Liver (tissue), 9 donors: Measurements from ENCODE around the gene CISTR. TPM values are rescaled to one million over a fixed set of nuclear protein-coding genes. Genes with fewer than 3 reads are reported as not detected.

Source experiments
- DNase-seq: peaks from one replicate; pipeline ENCODE4 v3.0.0-alpha.2; 2017; ENCODE audit warnings: low spot score
- H3K27ac ChIP-seq, 2 donors: one replicate each; pipeline ENCODE4 v1.7.0; 2013; ENCODE audit warnings: inconsistent platforms in 2 of 2, low read length in 2 of 2, control low read depth in 1 of 2, low read depth in 1 of 2, mild to moderate bottlenecking in 1 of 2
- H3K27me3 ChIP-seq, 4 donors: one replicate each; pipeline versions ENCODE4 v1.6.1 to v1.7.0; 2013; ENCODE audit warnings: low read length in 3 of 4, inconsistent platforms in 1 of 4, mild to moderate bottlenecking in 1 of 4, moderate library complexity in 1 of 4; ENCODE audit not compliant: control insufficient read depth in 4 of 4, insufficient read depth in 4 of 4
- H3K36me3 ChIP-seq, 4 donors: one replicate each; pipeline versions ENCODE4 v1.6.1 to v1.7.0; 2013; ENCODE audit warnings: low read length in 3 of 4, mild to moderate bottlenecking in 3 of 4, low read depth in 1 of 4, moderate library complexity in 1 of 4; ENCODE audit not compliant: control insufficient read depth in 4 of 4, insufficient read depth in 3 of 4
- H3K4me1 ChIP-seq, 4 donors: one replicate each; pipeline versions ENCODE4 v1.6.1 to v1.7.0; 2013; ENCODE audit warnings: low read length in 3 of 4, mild to moderate bottlenecking in 3 of 4, moderate library complexity in 1 of 4; ENCODE audit not compliant: control insufficient read depth in 4 of 4, insufficient read depth in 4 of 4
- H3K4me3 ChIP-seq, 3 donors: one replicate each; pipeline versions ENCODE4 v1.6.1 to v1.7.0; 2013; ENCODE audit warnings: low read length in 3 of 3, control low read depth in 1 of 3, low read depth in 1 of 3, mild to moderate bottlenecking in 1 of 3
- H3K9ac ChIP-seq, 2 donors: one replicate each; pipeline ENCODE4 v1.7.0; 2013; ENCODE audit warnings: low read length in 2 of 2, mild to moderate bottlenecking in 2 of 2, moderate library complexity in 2 of 2, control low read depth in 1 of 2, low read depth in 1 of 2
- H3K9me3 ChIP-seq, 4 donors: one replicate each; pipeline versions ENCODE4 v1.6.1 to v1.7.0; 2013; ENCODE audit warnings: low read length in 3 of 4; ENCODE audit not compliant: control insufficient read depth in 4 of 4
- ATF3 ChIP-seq: IDR thresholded peaks from 2 replicates; pipeline ENCODE4 v1.6.1; 2016; ENCODE audit warnings: antibody characterized with exemption
- CTCF ChIP-seq: fragments of 150-350 bp; IDR thresholded peaks from 2 replicates; pipeline ENCODE4 v1.5.1; 2017; ENCODE audit warnings: improper control_type of control experiment, low read depth, low read length; ENCODE audit not compliant: missing input control
- EGR1 ChIP-seq, 2 donors: IDR thresholded peaks; 2 replicates each; pipeline ENCODE4 v1.6.1; 2016 to 2018; ENCODE audit warnings: antibody characterized with exemption in 2 of 2, low read depth in 2 of 2
- FOXA1 ChIP-seq: IDR thresholded peaks from 2 replicates; pipeline ENCODE4 v1.6.1; 2016; ENCODE audit warnings: antibody characterized with exemption
- FOXA2 ChIP-seq: IDR thresholded peaks from 2 replicates; pipeline ENCODE4 v1.6.1; 2016; ENCODE audit warnings: antibody characterized with exemption
- GABPA ChIP-seq, 2 donors: IDR thresholded peaks in 1 of 2; conservative IDR thresholded peaks in 1 of 2; 2 replicates each; pipeline ENCODE4 v1.6.1; 2016; ENCODE audit warnings: antibody characterized with exemption in 2 of 2, mild to moderate bottlenecking in 1 of 2, moderate library complexity in 1 of 2
- HNF4A ChIP-seq, 2 donors: conservative IDR thresholded peaks; 2 replicates each; pipeline ENCODE4 v1.6.1; 2016; ENCODE audit warnings: antibody characterized with exemption in 2 of 2, mild to moderate bottlenecking in 2 of 2
- JUND ChIP-seq, 2 donors: IDR thresholded peaks; 2 replicates each; pipeline ENCODE4 v1.6.1; 2016; ENCODE audit warnings: antibody characterized with exemption in 2 of 2
- NR2F2 ChIP-seq: IDR thresholded peaks from 2 replicates; pipeline ENCODE4 v1.6.1; 2016; ENCODE audit warnings: antibody characterized with exemption
- RAD21 ChIP-seq, 2 donors: IDR thresholded peaks; 2 replicates each; pipeline ENCODE4 v1.6.1; 2016; ENCODE audit warnings: antibody characterized with exemption in 2 of 2, mild to moderate bottlenecking in 2 of 2
- REST ChIP-seq: IDR thresholded peaks from 2 replicates; pipeline ENCODE4 v1.6.1; 2016; ENCODE audit warnings: antibody characterized with exemption, mild to moderate bottlenecking
- RXRA ChIP-seq, 2 donors: IDR thresholded peaks; 2 replicates each; pipeline ENCODE4 v1.6.1; 2017 to 2018; ENCODE audit warnings: antibody characterized with exemption in 2 of 2, mild to moderate bottlenecking in 1 of 2
- SP1 ChIP-seq: IDR thresholded peaks from 2 replicates; pipeline ENCODE4 v1.6.1; 2018; ENCODE audit warnings: antibody characterized with exemption, mild to moderate bottlenecking
- TAF1 ChIP-seq: conservative IDR thresholded peaks from 2 replicates; pipeline ENCODE4 v1.6.1; 2016; ENCODE audit warnings: antibody characterized with exemption, mild to moderate bottlenecking
- YY1 ChIP-seq: IDR thresholded peaks from 2 replicates; pipeline ENCODE4 v1.6.1; 2016; ENCODE audit warnings: antibody characterized with exemption, mild to moderate bottlenecking
- ZBTB33 ChIP-seq: IDR thresholded peaks from 2 replicates; pipeline ENCODE4 v1.6.1; 2016; ENCODE audit warnings: antibody characterized with exemption
- WGBS: extraction: QIAGEN DNeasy Blood & Tissue Kit; methylation state at CpG from one replicate; pipeline ENCODE4 v1.1.7; 2013; 5-methylcytosine and 5-hydroxymethylcytosine counted together
- polyA plus RNA-seq, 2 donors: library from polyadenylated mRNA; stranded (reverse) in 1 of 2; unstranded in 1 of 2; fragments of 200-250 nt in 1 of 2; fragments of >200 nt in 1 of 2; fragmentation: Nextera tagmentation in 1 of 2; extraction: Ambion mirVana in 1 of 2; gene quantifications; one replicate each; pipeline versions ENCODE4 v1.2.1 to v1.2.3, GENCODE V29; 2013 to 2015
- total RNA-seq, 2 donors: library from RNA; depleted of rRNA; stranded (reverse); fragments of >200 nt; gene quantifications; one replicate each; pipeline ENCODE4 v1.2.3, GENCODE V29; 2014
- donor health status: healthy.
- donor health status: healthy.
- donor health status: healthy.
- donor health status: healthy.
- donor health status: healthy.

Gene CISTR
- total and polyA plus RNA-seq, 4 donors, result not detected

- TF ChIP-seq FOXA1 (no peak), NR2F2 (no peak), GABPA (IDR thresholded peaks at IDR 0.05 in 1 of 2, conservative IDR thresholded peaks at IDR 0.05 in 1 of 2) (no peak), TAF1 (no peak), RXRA (IDR thresholded peaks at IDR 0.05) (no peak), EGR1 (IDR thresholded peaks at IDR 0.05; ENCODE audit: low read depth in 2 of 2) (no peak), REST (no peak), FOXA2 (no peak), CTCF (no peak), YY1 (no peak), RAD21 (IDR thresholded peaks at IDR 0.05) (no peak), HNF4A (conservative IDR thresholded peaks at IDR 0.05) (no peak), JUND (IDR thresholded peaks at IDR 0.05) (no peak)
- no peak overlapping the region for H3K27ac ChIP-seq
- H3K4me1 ChIP-seq, result no peaks in the 10 kb centered on the region
- no peak overlapping the region for H3K4me3 ChIP-seq
- no peaks in the 10 kb centered on the region for H3K27me3 ChIP-seq
- no peak for DNase-seq
- H3K9ac ChIP-seq, result no peak overlapping the region
- WGBS, result 65% methylated on average over 6 of the region's 6 CpGs
- H3K9me3 ChIP-seq, result no peaks in the 10 kb centered on the region
- H3K36me3 ChIP-seq, result peaks cover 14 to 38% (median 23%) of the 10 kb centered on the region in 4 donors
These were observed 41.7 kb downstream of the CISTR start for GRCh38 chr12:53710091-53710490.

- H3K4me3 ChIP-seq, result no peak overlapping the region
- H3K9ac ChIP-seq, result no peak overlapping the region
- no peaks in the 10 kb centered on the region for H3K27me3 ChIP-seq
- WGBS, result 70% methylated on average over 4 of the region's 4 CpGs
- no peaks in the 10 kb centered on the region for H3K9me3 ChIP-seq
- no peak for TF ChIP-seq GABPA (IDR thresholded peaks at IDR 0.05 in 1 of 2, conservative IDR thresholded peaks at IDR 0.05 in 1 of 2)
- TF ChIP-seq SP1, result no peak
- no peak for TF ChIP-seq ATF3
- TF ChIP-seq FOXA2, result no peak
- no peak for TF ChIP-seq TAF1
- TF ChIP-seq ZBTB33, result no peak
- no peak for TF ChIP-seq CTCF
- H3K27ac ChIP-seq, result no peak overlapping the region
- H3K4me1 ChIP-seq, result no peaks in the 10 kb centered on the region
- peaks cover 14 to 34% (median 19%) of the 10 kb centered on the region in 4 donors for H3K36me3 ChIP-seq
- no peak for DNase-seq
These were observed 42.1 kb downstream of the CISTR start for GRCh38 chr12:53709671-53710070.
